LNCaP clone FGC (cell line): ENCODE measurements around the gene GNG12.

Source experiments
- DNase-seq: peaks from one replicate; pipeline ENCODE4 v3.0.0-alpha.2; 2011; ENCODE audit warnings: low read depth
- H3K4me3 ChIP-seq: 2 replicates; pipeline ENCODE4 v1.5.1; 2011; ENCODE audit warnings: mild to moderate bottlenecking, low read depth, low read length, control low read depth
- CTCF ChIP-seq: IDR thresholded peaks from 2 replicates; pipeline ENCODE4 v1.5.1; 2012; ENCODE audit warnings: mild to moderate bottlenecking; ENCODE audit not compliant: control insufficient read depth, insufficient read depth; ENCODE audit errors: extremely low read depth

The GNG12 gene

GRCh38 chr1:67835663-67836452 is 2.6 kb upstream of the GNG12 start:
- TF ChIP-seq CTCF, result no peak
- H3K4me3 ChIP-seq, result no peak overlapping the region
- DNase-seq, result no peak

- no peak overlapping the region for H3K4me3 ChIP-seq
- no peak for TF ChIP-seq CTCF
- DNase-seq, result no peak
Observed at GRCh38 chr1:67834246-67834877, 1.1 kb upstream of the GNG12 start.

- H3K4me3 ChIP-seq, result peak overlapping the region; percentile 87
- no peak for DNase-seq
- no peak for TF ChIP-seq CTCF
Observed at GRCh38 chr1:67833602-67833940, 304 bp upstream of the GNG12 start.

- TF ChIP-seq CTCF, result no peak
- peak; percentile 49 for DNase-seq
- peak overlapping the region; percentile 87 for H3K4me3 ChIP-seq
Observed at GRCh38 chr1:67831850-67832513, 1.3 kb downstream of the GNG12 start.

GRCh38 chr1:67830928-67831830 is 2.1 kb downstream of the GNG12 start:
- DNase-seq, result no peak
- TF ChIP-seq CTCF, result no peak
- H3K4me3 ChIP-seq, result peak overlapping the region; percentile 87

GRCh38 chr1:67830226-67830625 is 3.0 kb downstream of the GNG12 start:
- TF ChIP-seq CTCF, result no peak
- no peak for DNase-seq
- H3K4me3 ChIP-seq, result no peak overlapping the region
